HepG2 (cell line): ENCODE data around the gene PAPPA.

Source experiments
- RELA ChIP-seq: sonication (generic); formaldehyde crosslinking; IDR thresholded peaks from 2 replicates; pipeline ENCODE4 v1.4.0; 2020; ENCODE audit warnings: missing genetic modification reagents
- TF ChIP-seq, protein P1 (sequence below): sonication (generic); formaldehyde crosslinking; IDR thresholded peaks from 2 replicates; pipeline ENCODE4 v1.5.0; 2020; ENCODE audit warnings: missing genetic modification reagents

DNA sequence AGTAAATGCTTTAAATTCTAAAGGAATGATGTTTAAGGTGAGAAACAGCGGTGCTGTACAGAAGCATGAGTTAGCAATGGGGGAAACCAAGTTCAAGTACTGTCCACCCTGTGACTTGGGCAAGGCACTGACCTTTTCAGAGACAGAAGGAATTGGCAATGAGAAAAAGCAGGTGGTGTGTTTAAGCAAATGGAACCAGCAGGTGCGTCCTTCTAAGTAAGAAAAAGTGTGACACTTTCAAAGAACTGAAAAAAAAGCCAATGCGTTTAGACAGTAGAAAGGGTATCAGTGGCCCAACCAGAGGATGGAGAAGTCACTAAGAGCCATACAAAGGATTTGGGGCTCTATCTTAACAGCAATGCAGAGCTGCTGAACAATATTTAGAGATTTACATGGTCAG, 250.6 kb downstream of the PAPPA start:
- TF ChIP-seq RELA (CRISPR knock-in tag) = no peak
- TF ChIP-seq, protein P1, sequence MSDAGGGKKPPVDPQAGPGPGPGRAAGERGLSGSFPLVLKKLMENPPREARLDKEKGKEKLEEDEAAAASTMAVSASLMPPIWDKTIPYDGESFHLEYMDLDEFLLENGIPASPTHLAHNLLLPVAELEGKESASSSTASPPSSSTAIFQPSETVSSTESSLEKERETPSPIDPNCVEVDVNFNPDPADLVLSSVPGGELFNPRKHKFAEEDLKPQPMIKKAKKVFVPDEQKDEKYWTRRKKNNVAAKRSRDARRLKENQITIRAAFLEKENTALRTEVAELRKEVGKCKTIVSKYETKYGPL = no peak
